DND-41 (cell line): ENCODE data around the gene FSD2.

Experiments
- ATAC-seq: fragments of 200-7000 bp; cut with Tn5 transposase; 3 replicates; pipeline ENCODE4 v1.9.1; 2021; ENCODE audit warnings: low read depth; ENCODE audit not compliant: insufficient read depth
- DNase-seq: peaks from one replicate; pipeline ENCODE4 v3.0.0-alpha.2; 2020
- H2AFZ ChIP-seq: 2 replicates; pipeline ENCODE4 v1.6.0; 2012; ENCODE audit warnings: low read depth, low read length
- H3K27ac ChIP-seq: 2 replicates; pipeline ENCODE4 v1.5.1; 2012; ENCODE audit warnings: low read length, inconsistent platforms
- H3K27me3 ChIP-seq: fragments of 200-600 bp; sonication (generic); 2 replicates; pipeline ENCODE4 v1.6.0; 2012; ENCODE audit warnings: low read length, mild to moderate bottlenecking, inconsistent platforms; ENCODE audit not compliant: insufficient read depth, poor library complexity
- H3K36me3 ChIP-seq: 2 replicates; pipeline ENCODE4 v1.5.1; 2012; ENCODE audit warnings: low read length, inconsistent platforms; ENCODE audit not compliant: insufficient read depth
- H3K4me1 ChIP-seq: 2 replicates; pipeline ENCODE4 v1.5.1; 2012; ENCODE audit warnings: mild to moderate bottlenecking, low read length; ENCODE audit not compliant: insufficient read depth
- H3K4me2 ChIP-seq: 2 replicates; pipeline ENCODE4 v1.6.0; 2012; ENCODE audit warnings: mild to moderate bottlenecking, moderate library complexity, low read length, inconsistent platforms; ENCODE audit not compliant: insufficient read depth
- H3K4me3 ChIP-seq, 2 experiments: fragments of 200-600 bp in 1 of 2; shearing (Covaris generic) in 1 of 2; 2 replicates each; pipeline ENCODE4 v1.5.1; 2012 to 2016; ENCODE audit warnings: inconsistent platforms in 2 of 2, low read length in 2 of 2, mild to moderate bottlenecking in 2 of 2, low read depth in 1 of 2, moderate library complexity in 1 of 2
- H3K79me2 ChIP-seq: 2 replicates; pipeline ENCODE4 v1.6.0; 2012; ENCODE audit warnings: low read length, inconsistent platforms; ENCODE audit not compliant: insufficient read depth
- H3K9ac ChIP-seq: 2 replicates; pipeline ENCODE4 v1.6.0; 2012; ENCODE audit warnings: low read depth, mild to moderate bottlenecking, inconsistent platforms, low read length, moderate library complexity
- H3K9me3 ChIP-seq: 2 replicates; pipeline ENCODE4 v1.5.1; 2012; ENCODE audit warnings: low read length, moderate library complexity, mild to moderate bottlenecking, inconsistent platforms; ENCODE audit not compliant: insufficient read depth, severe bottlenecking
- H4K20me1 ChIP-seq: 2 replicates; pipeline ENCODE4 v1.6.0; 2012; ENCODE audit warnings: low read length; ENCODE audit not compliant: insufficient read depth
- CTCF ChIP-seq: IDR thresholded peaks from 2 replicates; pipeline ENCODE4 v1.5.1; 2012; ENCODE audit warnings: borderline replicate concordance, low read length, moderate library complexity, mild to moderate bottlenecking; ENCODE audit not compliant: poor library complexity, severe bottlenecking; ENCODE audit errors: extremely low read depth
- EZH2 ChIP-seq: IDR thresholded peaks from 3 replicates; pipeline ENCODE4 v1.6.1; 2012; ENCODE audit warnings: borderline replicate concordance, low read depth, mild to moderate bottlenecking, moderate library complexity, low read length, inconsistent platforms; ENCODE audit not compliant: severe bottlenecking

Gene FSD2

DNA sequence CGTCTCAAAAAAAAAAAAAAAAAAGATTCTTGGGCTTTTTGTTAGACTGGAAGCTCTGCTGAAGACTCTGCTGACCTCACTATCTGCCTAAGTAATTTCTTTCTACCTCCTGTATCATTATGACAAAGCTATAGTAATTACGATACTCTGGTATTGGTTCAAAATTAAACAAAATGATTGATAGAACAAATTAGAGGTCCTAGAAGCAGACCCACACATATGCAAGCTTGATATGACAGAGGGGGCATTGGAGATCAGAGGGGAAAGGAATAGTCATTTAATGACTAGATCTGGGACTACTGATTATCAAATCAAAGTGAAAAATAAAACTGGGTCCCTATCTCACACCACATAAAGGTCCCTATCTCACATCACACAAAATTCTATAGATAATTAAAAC lies 74.3 kb downstream of the FSD2 start:
- Histone ChIP-seq H3K4me3 (no peak overlapping the region), H3K4me1 (no peaks in the 10 kb centered on the region), H3K36me3 (no peaks in the 10 kb centered on the region), H3K9ac (no peak overlapping the region), H3K79me2 (no peaks in the 10 kb centered on the region), H3K27ac (no peak overlapping the region), H3K4me2 (no peak overlapping the region), H4K20me1 (no peaks in the 10 kb centered on the region), H3K27me3 (no peaks in the 10 kb centered on the region), H3K9me3 (no peaks in the 10 kb centered on the region), H2AFZ (no peak overlapping the region)
- ATAC-seq (no peak), DNase-seq (no peak)
- no peak for TF ChIP-seq EZH2
- TF ChIP-seq CTCF: no peak

DNA sequence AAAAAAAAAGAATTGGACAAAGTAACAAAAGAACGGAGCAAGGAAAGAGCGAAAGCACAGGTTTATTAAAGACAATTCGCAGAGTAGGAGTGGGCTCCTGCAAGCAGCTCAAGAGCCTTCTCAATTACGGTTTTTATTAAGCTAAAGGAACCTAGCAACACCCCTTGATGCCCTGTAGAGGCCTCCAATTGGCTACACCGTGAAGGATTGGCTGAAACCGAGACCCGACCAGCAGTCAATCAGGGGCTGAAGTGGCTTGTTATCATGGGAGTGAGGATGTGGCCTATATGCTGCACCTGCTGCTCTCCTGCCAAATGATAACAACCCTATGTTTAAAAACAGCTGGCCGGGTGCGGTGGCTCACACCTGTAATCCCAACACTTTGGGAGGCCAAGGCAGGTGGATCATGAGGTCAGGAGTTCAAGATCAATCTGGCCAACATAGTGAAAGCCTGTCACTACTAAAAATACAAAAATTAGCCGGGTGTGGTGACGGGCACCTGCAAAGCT lies 75.8 kb downstream of the FSD2 start:
- Histone ChIP-seq H3K4me2 (no peak overlapping the region), H4K20me1 (no peaks in the 10 kb centered on the region), H2AFZ (no peak overlapping the region), H3K9me3 (no peaks in the 10 kb centered on the region), H3K36me3 (no peaks in the 10 kb centered on the region), H3K27me3 (no peaks in the 10 kb centered on the region), H3K9ac (no peak overlapping the region), H3K27ac (no peak overlapping the region), H3K4me3 (no peak overlapping the region), H3K4me1 (no peaks in the 10 kb centered on the region), H3K79me2 (no peaks in the 10 kb centered on the region)
- ATAC-seq (no peak), DNase-seq (no peak)
- no peak for TF ChIP-seq EZH2
- TF ChIP-seq CTCF: no peak

DNA sequence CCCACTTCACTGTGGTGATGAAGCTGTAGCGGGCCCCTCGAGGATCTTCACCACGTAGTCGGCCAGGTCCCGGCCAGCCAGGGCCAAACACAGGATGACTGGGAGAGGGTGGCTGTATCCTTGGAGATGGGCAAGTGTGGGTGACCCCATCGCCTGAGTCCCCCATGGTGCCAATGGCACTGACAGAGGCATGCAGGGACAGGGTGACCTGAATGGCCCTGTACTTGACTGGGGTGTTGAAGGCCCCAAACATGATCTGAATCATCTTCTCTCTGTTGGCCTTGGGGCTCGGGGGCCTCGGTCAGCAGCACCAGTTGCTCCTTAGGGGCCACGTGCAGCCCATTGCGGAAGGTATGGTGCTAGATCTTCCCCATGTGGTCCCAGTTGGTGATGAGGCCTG lies 79.1 kb downstream of the FSD2 start:
- Histone ChIP-seq H3K27me3 (no peaks in the 10 kb centered on the region), H3K4me1 (no peaks in the 10 kb centered on the region), H3K9me3 (no peaks in the 10 kb centered on the region), H2AFZ (no peak overlapping the region), H3K36me3 (no peaks in the 10 kb centered on the region), H4K20me1 (no peaks in the 10 kb centered on the region), H3K4me2 (no peak overlapping the region), H3K79me2 (no peaks in the 10 kb centered on the region), H3K27ac (no peak overlapping the region), H3K4me3 (no peak overlapping the region), H3K9ac (no peak overlapping the region)
- DNase-seq: no peak
- ATAC-seq: no peak
- no peak for TF ChIP-seq EZH2
- TF ChIP-seq CTCF: no peak

- Histone ChIP-seq H3K4me2 (no peak overlapping the region), H3K4me1 (no peaks in the 10 kb centered on the region), H3K36me3 (no peaks in the 10 kb centered on the region), H3K4me3 (no peak overlapping the region), H3K9me3 (no peaks in the 10 kb centered on the region), H3K27me3 (no peaks in the 10 kb centered on the region), H3K79me2 (no peaks in the 10 kb centered on the region), H2AFZ (no peak overlapping the region), H3K27ac (no peak overlapping the region), H3K9ac (no peak overlapping the region), H4K20me1 (no peaks in the 10 kb centered on the region)
- ATAC-seq: no peak
- TF ChIP-seq CTCF (no peak), EZH2 (no peak)
- DNase-seq: no peak
Measured at GRCh38 chr15:82715003-82715402, 90.9 kb downstream of the FSD2 start.
